DMS53 treated with DMSO at 0.1 percent for 48 hours (cell line): ENCODE data around the gene REC114.

Experiments used
- DNase-seq: peaks from one replicate; lab custom pipeline; 2025; ENCODE audit not compliant: unreplicated experiment; lab: John Stamatoyannopoulos, UW

Gene REC114

GRCh38 chr15:73601451-73602445 is 158.8 kb downstream of the REC114 start:
- DNase-seq: peak; percentile 6

GRCh38 chr15:73602446-73602843 is 159.5 kb downstream of the REC114 start:
- peak; percentile 21 for DNase-seq

GRCh38 chr15:73602992-73603391 is 160.0 kb downstream of the REC114 start:
- no peak for DNase-seq

GRCh38 chr15:73604477-73604876 is 161.5 kb downstream of the REC114 start:
- DNase-seq: no peak

GRCh38 chr15:73605759-73606436 is 162.9 kb downstream of the REC114 start:
- no peak for DNase-seq

GRCh38 chr15:73607405-73607804 is 164.4 kb downstream of the REC114 start:
- no peak for DNase-seq

GRCh38 chr15:73607843-73608242 is 164.9 kb downstream of the REC114 start:
- no peak for DNase-seq

GRCh38 chr15:73608475-73608874 is 165.5 kb downstream of the REC114 start:
- no peak for DNase-seq

- DNase-seq: no peak
Observed at GRCh38 chr15:73608941-73609340, 166.0 kb downstream of the REC114 start.
